LNCAP (cell line): ENCODE measurements around the gene GNPTG.

ENCODE experiments used
- CTCF ChIP-seq: fragments of 450-650 bp; IDR thresholded peaks from 2 replicates; pipeline ENCODE4 v1.5.1; 2017; ENCODE audit warnings: mild to moderate bottlenecking

Gene GNPTG

GRCh38 chr16:1385232-1385631 is 33.5 kb downstream of the GNPTG start:
- TF ChIP-seq CTCF = no peak

GRCh38 chr16:1387331-1387730 is 35.6 kb downstream of the GNPTG start:
- no peak for TF ChIP-seq CTCF

GRCh38 chr16:1389762-1390161 is 38.0 kb downstream of the GNPTG start:
- TF ChIP-seq CTCF = no peak

GRCh38 chr16:1390239-1390779 is 38.6 kb downstream of the GNPTG start:
- TF ChIP-seq CTCF = no peak

- no peak for TF ChIP-seq CTCF
Observed at GRCh38 chr16:1392826-1393225, 41.1 kb downstream of the GNPTG start.

- no peak for TF ChIP-seq CTCF
Observed at GRCh38 chr16:1393613-1394176, 42.0 kb downstream of the GNPTG start.

- no peak for TF ChIP-seq CTCF
Observed at GRCh38 chr16:1394367-1394951, 42.7 kb downstream of the GNPTG start.
